Duodenal mucosa (tissue), 2 donors: ENCODE measurements around the gene HSPBP1.
A peak's percentile ranks its signal among the peaks of the same experiment; 100 is the strongest.
"Not testable (repeated sequence)": the region's sequence is repeated elsewhere in the genome, so short reads cannot be mapped to it uniquely, and the experiment has no call there.

Experiments
- H3K27ac ChIP-seq: one replicate; pipeline ENCODE4 v1.7.0; 2013; ENCODE audit warnings: low read depth, low read length
- H3K27me3 ChIP-seq, 2 donors: one replicate each; pipeline ENCODE4 v1.7.0; 2013; ENCODE audit warnings: low read length in 2 of 2, control low read depth in 1 of 2; ENCODE audit not compliant: insufficient read depth in 2 of 2, control insufficient read depth in 1 of 2
- H3K36me3 ChIP-seq, 2 donors: one replicate each; pipeline ENCODE4 v1.7.0; 2013; ENCODE audit warnings: low read length in 2 of 2, control low read depth in 1 of 2; ENCODE audit not compliant: insufficient read depth in 2 of 2, control insufficient read depth in 1 of 2
- H3K4me1 ChIP-seq, 2 donors: one replicate each; pipeline ENCODE4 v1.7.0; 2013; ENCODE audit warnings: low read length in 2 of 2, control low read depth in 1 of 2; ENCODE audit not compliant: insufficient read depth in 2 of 2, control insufficient read depth in 1 of 2
- H3K4me3 ChIP-seq, 2 donors: one replicate each; pipeline ENCODE4 v1.7.0; 2013; ENCODE audit warnings: low read length in 2 of 2, low read depth in 1 of 2
- H3K9ac ChIP-seq, 2 donors: one replicate each; pipeline ENCODE4 v1.7.0; 2013; ENCODE audit warnings: low read length in 2 of 2, low read depth in 1 of 2
- H3K9me3 ChIP-seq, 2 donors: one replicate each; pipeline ENCODE4 v1.7.0; 2013; ENCODE audit warnings: low read length in 2 of 2, control low read depth in 1 of 2; ENCODE audit not compliant: control insufficient read depth in 1 of 2

HSPBP1 gene

GRCh38 chr19:55228015-55228391 lies 51.9 kb downstream of the HSPBP1 start:
- no peaks in the 10 kb centered on the region for H3K9me3 ChIP-seq
- peak overlapping the region in 1 of 2 donors; percentile 36 for H3K4me3 ChIP-seq
- no peak overlapping the region for H3K9ac ChIP-seq
- H3K27me3 ChIP-seq, result no peaks in the 10 kb centered on the region
- H3K4me1 ChIP-seq, result peaks cover 13 to 19% of the 10 kb centered on the region in 2 donors
- no peak overlapping the region for H3K27ac ChIP-seq
- H3K36me3 ChIP-seq, result peaks cover 7 to 69% of the 10 kb centered on the region in 2 donors

GRCh38 chr19:55227241-55228014 lies 52.5 kb downstream of the HSPBP1 start:
- Histone ChIP-seq H3K36me3 (peaks cover 7 to 63% of the 10 kb centered on the region in 2 donors), H3K27me3 (no peaks in the 10 kb centered on the region), H3K4me1 (peaks cover 13 to 19% of the 10 kb centered on the region in 2 donors), H3K9ac (no peak overlapping the region), H3K27ac (no peak overlapping the region), H3K4me3 (no peak overlapping the region), H3K9me3 (no peaks in the 10 kb centered on the region)

GRCh38 chr19:55226788-55227187 lies 53.1 kb downstream of the HSPBP1 start:
- H3K36me3 ChIP-seq, result peaks cover 1 to 57% of the 10 kb centered on the region in 2 donors
- H3K27me3 ChIP-seq, result no peaks in the 10 kb centered on the region
- H3K4me1 ChIP-seq, result peaks cover 13 to 19% of the 10 kb centered on the region in 2 donors
- no peaks in the 10 kb centered on the region for H3K9me3 ChIP-seq
- no peak overlapping the region for H3K9ac ChIP-seq
- no peak overlapping the region for H3K4me3 ChIP-seq
- no peak overlapping the region for H3K27ac ChIP-seq

- Histone ChIP-seq H3K4me3 (no peak overlapping the region), H3K9me3 (no peaks in the 10 kb centered on the region), H3K27ac (no peak overlapping the region), H3K36me3 (peaks cover 0 to 52% of the 10 kb centered on the region in 2 donors), H3K4me1 (peaks cover 13 to 19% of the 10 kb centered on the region in 2 donors), H3K9ac (no peak overlapping the region), H3K27me3 (no peaks in the 10 kb centered on the region)
Measured at GRCh38 chr19:55226273-55226672, 53.6 kb downstream of the HSPBP1 start.

GRCh38 chr19:55225415-55225958 lies 54.4 kb downstream of the HSPBP1 start:
- no peaks in the 10 kb centered on the region for H3K27me3 ChIP-seq
- no peak overlapping the region for H3K27ac ChIP-seq
- H3K4me1 ChIP-seq, result peaks cover 13 to 19% of the 10 kb centered on the region in 2 donors
- H3K9ac ChIP-seq, result no peak overlapping the region
- no peak overlapping the region for H3K4me3 ChIP-seq
- no peaks in the 10 kb centered on the region for H3K9me3 ChIP-seq
- peaks cover 0 to 46% of the 10 kb centered on the region in 2 donors for H3K36me3 ChIP-seq

- Histone ChIP-seq H3K36me3 (peaks cover 4 to 39% of the 10 kb centered on the region in 2 donors), H3K4me1 (peaks cover 13 to 19% of the 10 kb centered on the region in 2 donors)
- not testable (repeated sequence) for H3K4me3 ChIP-seq, H3K9ac ChIP-seq, H3K9me3 ChIP-seq, H3K27me3 ChIP-seq, H3K27ac ChIP-seq
Measured at GRCh38 chr19:55224679-55225414, 55.1 kb downstream of the HSPBP1 start.

GRCh38 chr19:55224038-55224665 lies 55.8 kb downstream of the HSPBP1 start:
- no peaks in the 10 kb centered on the region for H3K27me3 ChIP-seq
- no peak overlapping the region for H3K4me3 ChIP-seq
- peaks cover 11 to 16% of the 10 kb centered on the region in 2 donors for H3K4me1 ChIP-seq
- no peak overlapping the region for H3K9ac ChIP-seq
- no peak overlapping the region for H3K27ac ChIP-seq
- peaks cover 4 to 32% of the 10 kb centered on the region in 2 donors for H3K36me3 ChIP-seq
- H3K9me3 ChIP-seq, result peaks cover 0 to 2% of the 10 kb centered on the region in 2 donors

- Histone ChIP-seq H3K27me3 (no peaks in the 10 kb centered on the region), H3K27ac (no peak overlapping the region), H3K9me3 (peaks cover 0 to 2% of the 10 kb centered on the region in 2 donors), H3K4me3 (no peak overlapping the region), H3K9ac (no peak overlapping the region), H3K4me1 (peaks cover 4 to 9% of the 10 kb centered on the region in 2 donors), H3K36me3 (peaks cover 4 to 26% of the 10 kb centered on the region in 2 donors)
Measured at GRCh38 chr19:55223291-55224037, 56.4 kb downstream of the HSPBP1 start.

GRCh38 chr19:55220525-55220924 lies 59.4 kb downstream of the HSPBP1 start:
- H3K27me3 ChIP-seq, result no peaks in the 10 kb centered on the region
- peaks cover 3 to 4% of the 10 kb centered on the region in 2 donors for H3K36me3 ChIP-seq
- no peak overlapping the region for H3K27ac ChIP-seq
- H3K4me1 ChIP-seq, result peaks cover 7 to 12% of the 10 kb centered on the region in 2 donors
- no peak overlapping the region for H3K4me3 ChIP-seq
- H3K9ac ChIP-seq, result no peak overlapping the region
- peaks cover 0 to 2% of the 10 kb centered on the region in 2 donors for H3K9me3 ChIP-seq
